ENCODE results near the gene IL1RAPL2.

DNA sequence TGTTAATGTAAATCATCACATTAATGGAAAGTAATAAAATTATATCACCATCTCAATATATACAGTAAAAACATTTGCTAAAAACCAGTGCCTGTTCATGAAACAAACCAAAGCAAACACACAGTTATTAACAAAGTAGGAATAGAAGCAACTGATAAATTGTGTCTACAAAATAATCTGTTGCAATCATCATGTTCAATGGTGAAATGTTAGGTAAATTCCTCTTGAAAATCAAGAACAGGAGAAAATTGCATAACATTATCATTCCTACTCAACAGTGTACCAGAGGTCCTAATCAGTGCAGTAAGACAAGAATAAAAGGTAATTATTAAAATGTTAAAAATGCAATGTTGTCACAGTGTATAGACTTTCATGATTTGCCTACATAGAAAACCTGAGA, 402.2 kb downstream of the IL1RAPL2 start:
- TF ChIP-seq, protein P1, sequence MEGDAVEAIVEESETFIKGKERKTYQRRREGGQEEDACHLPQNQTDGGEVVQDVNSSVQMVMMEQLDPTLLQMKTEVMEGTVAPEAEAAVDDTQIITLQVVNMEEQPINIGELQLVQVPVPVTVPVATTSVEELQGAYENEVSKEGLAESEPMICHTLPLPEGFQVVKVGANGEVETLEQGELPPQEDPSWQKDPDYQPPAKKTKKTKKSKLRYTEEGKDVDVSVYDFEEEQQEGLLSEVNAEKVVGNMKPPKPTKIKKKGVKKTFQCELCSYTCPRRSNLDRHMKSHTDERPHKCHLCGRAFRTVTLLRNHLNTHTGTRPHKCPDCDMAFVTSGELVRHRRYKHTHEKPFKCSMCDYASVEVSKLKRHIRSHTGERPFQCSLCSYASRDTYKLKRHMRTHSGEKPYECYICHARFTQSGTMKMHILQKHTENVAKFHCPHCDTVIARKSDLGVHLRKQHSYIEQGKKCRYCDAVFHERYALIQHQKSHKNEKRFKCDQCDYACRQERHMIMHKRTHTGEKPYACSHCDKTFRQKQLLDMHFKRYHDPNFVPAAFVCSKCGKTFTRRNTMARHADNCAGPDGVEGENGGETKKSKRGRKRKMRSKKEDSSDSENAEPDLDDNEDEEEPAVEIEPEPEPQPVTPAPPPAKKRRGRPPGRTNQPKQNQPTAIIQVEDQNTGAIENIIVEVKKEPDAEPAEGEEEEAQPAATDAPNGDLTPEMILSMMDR (IDR thresholded peaks at IDR 0.05) = no peak
- TF ChIP-seq POLR2A (IDR thresholded peaks at IDR 0.05) = no peak

Data from right lobe of liver (tissue), 4 donors.